NB4 (cell line): ENCODE measurements around the gene KLRD1.

Experiments
- POLR2A ChIP-seq: IDR thresholded peaks from 2 replicates; pipeline ENCODE4 v1.6.1; 2011; ENCODE audit warnings: mild to moderate bottlenecking; ENCODE audit not compliant: insufficient read length; ENCODE audit errors: extremely low read depth
- TF ChIP-seq, protein P1 (sequence below): IDR thresholded peaks from one replicate; pipeline ENCODE4 v1.5.1; 2012; ENCODE audit warnings: low read depth, low read length

- TF ChIP-seq, protein P1, sequence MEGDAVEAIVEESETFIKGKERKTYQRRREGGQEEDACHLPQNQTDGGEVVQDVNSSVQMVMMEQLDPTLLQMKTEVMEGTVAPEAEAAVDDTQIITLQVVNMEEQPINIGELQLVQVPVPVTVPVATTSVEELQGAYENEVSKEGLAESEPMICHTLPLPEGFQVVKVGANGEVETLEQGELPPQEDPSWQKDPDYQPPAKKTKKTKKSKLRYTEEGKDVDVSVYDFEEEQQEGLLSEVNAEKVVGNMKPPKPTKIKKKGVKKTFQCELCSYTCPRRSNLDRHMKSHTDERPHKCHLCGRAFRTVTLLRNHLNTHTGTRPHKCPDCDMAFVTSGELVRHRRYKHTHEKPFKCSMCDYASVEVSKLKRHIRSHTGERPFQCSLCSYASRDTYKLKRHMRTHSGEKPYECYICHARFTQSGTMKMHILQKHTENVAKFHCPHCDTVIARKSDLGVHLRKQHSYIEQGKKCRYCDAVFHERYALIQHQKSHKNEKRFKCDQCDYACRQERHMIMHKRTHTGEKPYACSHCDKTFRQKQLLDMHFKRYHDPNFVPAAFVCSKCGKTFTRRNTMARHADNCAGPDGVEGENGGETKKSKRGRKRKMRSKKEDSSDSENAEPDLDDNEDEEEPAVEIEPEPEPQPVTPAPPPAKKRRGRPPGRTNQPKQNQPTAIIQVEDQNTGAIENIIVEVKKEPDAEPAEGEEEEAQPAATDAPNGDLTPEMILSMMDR, result no peak
- no peak for TF ChIP-seq POLR2A
Measured at GRCh38 chr12:10285919-10286318, 21.8 kb upstream of the KLRD1 start.
